HEK293T (cell line): Measurements from ENCODE around the gene AAK1.

Experiments used
- CTCF ChIA-PET: fragments of 350-600 bp; formaldehyde crosslinking; extraction: SDS; loops from one replicate; lab custom pipeline; 2021; ENCODE audit warnings: antibody characterized with exemption, inconsistent platforms; lab: Yijun Ruan, JAX
- POLR2A ChIA-PET: fragments of 350-600 bp; formaldehyde crosslinking; extraction: SDS; loops from one replicate; lab custom pipeline; 2020; ENCODE audit warnings: antibody characterized with exemption, inconsistent platforms; lab: Yijun Ruan, JAX
- DNase-seq: peaks from one replicate; pipeline ENCODE4 v3.0.0; 2012; ENCODE audit warnings: mixed read lengths; ENCODE audit errors: extremely low spot score
- ARNT ChIP-seq: fragments of 450-650 bp; IDR thresholded peaks from 2 replicates; pipeline ENCODE4 v1.6.1; 2017; ENCODE audit warnings: mild to moderate bottlenecking
- BHLHE40 ChIP-seq: fragments of 450-650 bp; IDR thresholded peaks from 2 replicates; pipeline ENCODE4 v1.6.1; 2016; ENCODE audit warnings: mild to moderate bottlenecking, moderate library complexity, borderline replicate concordance
- CTBP1 ChIP-seq: fragments of 450-650 bp; IDR thresholded peaks from 2 replicates; pipeline ENCODE4 v1.6.1; 2016; ENCODE audit warnings: borderline replicate concordance
- ELF4 ChIP-seq: fragments of 450-650 bp; IDR thresholded peaks from 2 replicates; pipeline ENCODE4 v1.6.1; 2017; ENCODE audit warnings: antibody characterized with exemption
- FOXA1 ChIP-seq: fragments of 450-650 bp; IDR thresholded peaks from 2 replicates; pipeline ENCODE4 v1.6.1; 2016; ENCODE audit warnings: mild to moderate bottlenecking
- FOXK2 ChIP-seq: fragments of 450-650 bp; IDR thresholded peaks from 2 replicates; pipeline ENCODE4 v1.6.1; 2016; ENCODE audit warnings: mild to moderate bottlenecking
- FOXM1 ChIP-seq: fragments of 450-650 bp; IDR thresholded peaks from 2 replicates; pipeline ENCODE4 v1.6.1; 2017; ENCODE audit warnings: mild to moderate bottlenecking, borderline replicate concordance
- HDGF ChIP-seq: fragments of 450-650 bp; IDR thresholded peaks from 2 replicates; pipeline ENCODE4 v1.6.1; 2017; ENCODE audit warnings: antibody characterized with exemption, borderline replicate concordance
- L3MBTL2 ChIP-seq: fragments of 450-650 bp; conservative IDR thresholded peaks from 2 replicates; pipeline ENCODE4 v1.6.1; 2016; ENCODE audit warnings: mild to moderate bottlenecking
- LEF1 ChIP-seq: fragments of 450-650 bp; IDR thresholded peaks from 2 replicates; pipeline ENCODE4 v1.6.1; 2017; ENCODE audit warnings: mild to moderate bottlenecking, borderline replicate concordance
- NFRKB ChIP-seq: fragments of 450-650 bp; IDR thresholded peaks from 2 replicates; pipeline ENCODE4 v1.6.1; 2016; ENCODE audit warnings: mild to moderate bottlenecking, moderate library complexity
- SP1 ChIP-seq: fragments of 450-650 bp; IDR thresholded peaks from 2 replicates; pipeline ENCODE4 v1.6.1; 2017
- SUZ12 ChIP-seq: fragments of 450-650 bp; IDR thresholded peaks from 2 replicates; pipeline ENCODE4 v1.6.1; 2016; ENCODE audit warnings: mild to moderate bottlenecking
- TARDBP ChIP-seq: fragments of 450-650 bp; IDR thresholded peaks from 2 replicates; pipeline ENCODE4 v1.6.1; 2016
- ZNF384 ChIP-seq: fragments of 450-650 bp; IDR thresholded peaks from 2 replicates; pipeline ENCODE4 v1.6.1; 2016
- TF ChIP-seq, protein P1 (sequence below): fragments of 450-650 bp; IDR thresholded peaks from 2 replicates; pipeline ENCODE4 v1.6.1; 2016

AAK1 gene

DNA sequence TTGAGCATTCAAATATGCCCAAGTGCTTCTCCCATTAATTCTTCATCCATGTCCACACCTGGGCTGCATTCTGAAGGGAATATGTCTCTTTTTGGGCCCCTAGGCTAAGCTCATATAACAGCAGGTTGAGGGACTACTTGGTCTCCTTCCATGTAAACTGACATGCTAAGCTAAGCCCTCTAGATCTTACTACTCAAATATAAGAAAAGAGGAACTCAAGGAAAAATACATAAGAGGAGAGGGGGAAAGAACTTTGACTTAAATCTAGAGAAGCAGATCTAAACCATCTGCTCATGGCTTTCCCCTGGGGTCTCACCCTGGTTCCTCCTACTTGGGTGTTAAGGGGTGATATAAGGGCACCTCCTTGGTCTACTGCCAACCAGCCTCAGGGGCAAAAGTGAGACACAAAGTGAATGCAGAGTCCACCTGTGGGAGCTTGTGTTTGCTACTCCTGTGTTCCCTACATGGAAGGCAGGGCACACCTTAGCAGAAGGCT lies 186.5 kb downstream of the AAK1 start:
- ChIA-PET POLR2A (no interaction called here), CTCF (no interaction called here)
- TF ChIP-seq FOXM1 (no peak), ARNT (no peak), TARDBP (no peak), SUZ12 (no peak), BHLHE40 (no peak), ELF4 (no peak), SP1 (no peak), HDGF (no peak), NFRKB (no peak), CTBP1 (no peak), LEF1 (no peak), FOXA1 (no peak), L3MBTL2 (no peak), FOXK2 (no peak), ZNF384 (no peak)
- TF ChIP-seq, protein P1, sequence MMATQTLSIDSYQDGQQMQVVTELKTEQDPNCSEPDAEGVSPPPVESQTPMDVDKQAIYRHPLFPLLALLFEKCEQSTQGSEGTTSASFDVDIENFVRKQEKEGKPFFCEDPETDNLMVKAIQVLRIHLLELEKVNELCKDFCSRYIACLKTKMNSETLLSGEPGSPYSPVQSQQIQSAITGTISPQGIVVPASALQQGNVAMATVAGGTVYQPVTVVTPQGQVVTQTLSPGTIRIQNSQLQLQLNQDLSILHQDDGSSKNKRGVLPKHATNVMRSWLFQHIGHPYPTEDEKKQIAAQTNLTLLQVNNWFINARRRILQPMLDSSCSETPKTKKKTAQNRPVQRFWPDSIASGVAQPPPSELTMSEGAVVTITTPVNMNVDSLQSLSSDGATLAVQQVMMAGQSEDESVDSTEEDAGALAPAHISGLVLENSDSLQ = no peak
- DNase-seq = no peak

DNA sequence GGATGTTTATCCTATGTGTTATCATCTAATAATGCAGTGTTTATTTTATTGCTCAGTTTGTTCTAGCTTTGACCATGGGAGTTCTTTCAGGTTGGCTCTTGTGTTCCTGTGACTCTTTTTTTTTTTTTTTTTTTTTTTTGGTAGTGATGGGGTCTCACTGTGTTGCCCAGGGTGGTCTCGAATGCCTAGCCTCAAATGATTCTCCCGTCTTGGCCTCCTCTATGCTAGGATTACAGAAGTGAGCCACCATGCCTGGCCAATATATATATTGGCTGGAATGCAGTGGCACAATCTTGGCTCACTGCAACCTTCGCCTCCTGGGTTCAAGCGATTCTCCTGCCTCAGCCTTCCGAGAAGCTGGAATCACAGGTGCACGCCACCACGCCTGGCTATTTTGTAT lies 187.4 kb downstream of the AAK1 start:
- DNase-seq = no peak
- ChIA-PET POLR2A (no interaction called here), CTCF (no interaction called here)
- TF ChIP-seq, protein P1 = no peak
- TF ChIP-seq SUZ12 = no peak
- TF ChIP-seq TARDBP = no peak
- TF ChIP-seq SP1 = no peak
- no peak for TF ChIP-seq L3MBTL2
- no peak for TF ChIP-seq FOXK2
- no peak for TF ChIP-seq LEF1
- no peak for TF ChIP-seq FOXA1
- no peak for TF ChIP-seq BHLHE40
- no peak for TF ChIP-seq ZNF384
- TF ChIP-seq ELF4 = no peak
- no peak for TF ChIP-seq ARNT
- no peak for TF ChIP-seq HDGF
- TF ChIP-seq CTBP1 = no peak
- TF ChIP-seq FOXM1 = no peak

GRCh38 chr2:69454976-69455375 lies 188.6 kb downstream of the AAK1 start:
- CTCF ChIA-PET = no interaction called here
- POLR2A ChIA-PET = no interaction called here
- DNase-seq = no peak
- TF ChIP-seq HDGF = no peak
- no peak for TF ChIP-seq SUZ12
- TF ChIP-seq FOXA1 = no peak
- TF ChIP-seq TARDBP = no peak
- TF ChIP-seq, protein P1 = no peak
- TF ChIP-seq BHLHE40 = no peak
- no peak for TF ChIP-seq FOXM1
- TF ChIP-seq FOXK2 = no peak
- no peak for TF ChIP-seq CTBP1
- TF ChIP-seq ZNF384 = no peak
- no peak for TF ChIP-seq SP1
- no peak for TF ChIP-seq LEF1

DNA sequence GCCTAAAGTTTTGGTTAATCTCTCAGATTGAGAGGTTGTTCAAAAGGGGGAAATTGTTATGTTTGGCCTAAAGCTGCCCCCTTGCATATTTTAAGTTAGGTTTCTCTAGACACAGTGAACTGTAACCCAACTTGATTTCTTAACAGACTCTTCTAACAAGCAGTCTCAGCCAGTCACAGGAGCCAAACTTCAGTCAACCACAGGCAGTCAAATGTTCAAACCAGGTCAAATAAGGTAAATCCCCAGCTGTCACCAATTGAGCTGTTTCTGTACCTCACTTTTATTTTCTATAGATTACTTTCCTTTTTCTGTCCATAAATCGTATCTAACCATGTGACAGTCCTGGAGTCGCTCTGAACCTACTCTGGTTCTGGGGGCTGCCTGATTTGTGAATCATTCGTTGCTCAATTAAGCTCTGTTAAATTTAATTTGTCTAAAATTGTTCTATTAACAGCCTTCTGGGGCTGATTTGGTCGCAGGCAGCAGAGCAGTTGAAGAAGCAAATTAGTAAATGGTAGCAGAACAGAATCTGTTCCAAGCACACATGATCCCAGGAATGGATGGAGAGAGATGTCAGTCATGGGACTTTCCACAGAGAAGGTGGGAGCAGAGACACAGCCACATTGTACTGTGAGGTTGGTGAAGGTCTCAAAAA lies 189.9 kb downstream of the AAK1 start:
- TF ChIP-seq ELF4 = no peak
- no peak for TF ChIP-seq BHLHE40
- TF ChIP-seq CTBP1 = no peak
- TF ChIP-seq ZNF384 = no peak
- TF ChIP-seq FOXM1 = no peak
- TF ChIP-seq, protein P1 = no peak
- no peak for TF ChIP-seq NFRKB
- TF ChIP-seq SP1 = no peak
- no peak for TF ChIP-seq ARNT
- TF ChIP-seq SUZ12 = no peak
- CTCF ChIA-PET = no interaction called here
- DNase-seq = no peak
- POLR2A ChIA-PET = interaction anchor here (4.4 kb wide), 1 partner anchor 16 kb away, joined by 14 read pairs; the partner anchor contains the start of gene NFU1

GRCh38 chr2:69452687-69453086 lies 190.9 kb downstream of the AAK1 start:
- POLR2A ChIA-PET = interaction anchor here (4.4 kb wide), 1 partner anchor 15 kb away, joined by 14 read pairs; the partner anchor contains the start of gene NFU1
- TF ChIP-seq BHLHE40 = no peak
- no peak for DNase-seq
- CTCF ChIA-PET = no interaction called here

DNA sequence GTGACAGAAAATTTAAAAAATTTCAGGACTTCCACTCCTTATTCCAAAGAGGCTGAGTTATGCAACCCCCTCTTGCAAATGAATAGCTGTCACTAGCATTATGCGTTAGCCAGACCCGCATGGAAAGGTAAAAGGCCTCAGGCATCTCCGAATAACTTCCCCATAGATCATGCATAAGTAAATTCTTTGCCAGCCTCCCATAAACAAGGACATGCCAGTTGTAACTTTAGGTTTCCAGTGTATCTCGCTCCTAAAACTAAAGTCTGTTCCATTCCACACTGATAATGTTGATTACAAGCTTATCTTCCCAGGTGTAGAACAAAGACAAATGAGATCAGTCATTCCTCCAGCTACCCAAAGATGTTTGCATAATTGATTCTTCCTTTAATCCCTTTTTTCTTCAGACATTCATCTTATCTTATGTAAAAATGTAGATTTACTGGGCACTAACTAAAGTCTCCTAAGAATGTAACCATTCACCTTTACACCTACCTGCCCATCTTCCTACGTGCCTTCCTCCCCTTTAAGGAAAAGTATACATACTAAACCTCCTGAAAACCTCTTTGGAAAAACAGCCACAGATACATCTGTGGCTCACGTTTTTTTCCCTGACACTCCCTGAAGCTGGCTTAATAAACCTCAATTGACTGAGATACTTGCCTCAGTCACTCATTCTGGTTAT lies 192.7 kb downstream of the AAK1 start:
- CTCF ChIA-PET = no interaction called here
- TF ChIP-seq SUZ12 (no peak), SP1 (no peak), L3MBTL2 (no peak)
- TF ChIP-seq, protein P1 = no peak
- no peak for DNase-seq
- POLR2A ChIA-PET = interaction anchor here (4.4 kb wide), 1 partner anchor 14 kb away, joined by 14 read pairs; the partner anchor contains the start of gene NFU1
